Endothelial cell of umbilical vein (primary cell): ENCODE measurements around the gene DGKB. TPM values are rescaled to one million over a fixed set of nuclear protein-coding genes. Genes with fewer than 3 reads are reported as not detected.

Experiments
- BruUV-seq: library from RNA; stranded (reverse); fragments of 400-500 nt; replicated peaks from 2 replicates; lab custom pipeline; 2021; lab: Mats Ljungman, UMichigan
- CTCF ChIA-PET: fragments of 300-600, 350-600 bp; sonication (Branson Sonifier 250); formaldehyde crosslinking; loops from one replicate; lab custom pipeline; 2021; ENCODE audit warnings: antibody characterized with exemption, inconsistent platforms; lab: Charles Lee
- POLR2A ChIA-PET: fragments of 300-600, 350-600 bp; sonication (Branson Sonifier 250); formaldehyde crosslinking; loops from one replicate; lab custom pipeline; 2021; ENCODE audit warnings: antibody characterized with exemption, inconsistent platforms; lab: Charles Lee
- DNase-seq: peaks from one replicate; pipeline ENCODE4 v3.0.0-alpha.2; 2011; ENCODE audit warnings: low read depth, low spot score
- FAIRE-seq: peaks from 2 replicates; lab custom pipeline; 2011; peaks lifted over from hg19 to GRCh38; lab: Jason Lieb, UNC
- H2AFZ ChIP-seq: 2 replicates; pipeline ENCODE4 v1.6.0; 2012; ENCODE audit warnings: low read depth, low read length, control low read depth, inconsistent platforms
- H3K27ac ChIP-seq: 2 replicates; pipeline ENCODE4 v1.5.1; 2011; ENCODE audit warnings: low read depth, mild to moderate bottlenecking, control low read depth, low read length, moderate library complexity; ENCODE audit not compliant: insufficient read depth
- H3K27me3 ChIP-seq, 2 experiments: 2 replicates each; pipeline versions ENCODE4 v1.6.0 to v1.6.1; 2011; ENCODE audit warnings: low read length in 2 of 2, mixed read lengths in 1 of 2; ENCODE audit not compliant: control insufficient read depth in 2 of 2, insufficient read depth in 2 of 2
- H3K36me3 ChIP-seq, 2 experiments: 2 replicates in 1 of 2; 3 replicates in 1 of 2; pipeline ENCODE4 v1.5.1; 2011; ENCODE audit warnings: low read length in 2 of 2, mild to moderate bottlenecking in 1 of 2, moderate library complexity in 1 of 2; ENCODE audit not compliant: control insufficient read depth in 2 of 2, insufficient read depth in 2 of 2; ENCODE audit errors: extremely low read depth in 1 of 2
- H3K4me1 ChIP-seq: 3 replicates; pipeline ENCODE4 v1.5.1; 2011; ENCODE audit warnings: mild to moderate bottlenecking, low read length; ENCODE audit not compliant: control insufficient read depth, insufficient read depth; ENCODE audit errors: extremely low read depth
- H3K4me2 ChIP-seq: 2 replicates; pipeline ENCODE4 v1.6.1; 2011; ENCODE audit warnings: low read length, control low read depth, mixed read lengths; ENCODE audit not compliant: insufficient read depth
- H3K4me3 ChIP-seq, 3 experiments: fragments of 200-600 bp in 1 of 3; sonication (generic), shearing (Covaris generic) in 1 of 3; replicated peaks in 1 of 3; 2 replicates each; pipeline ENCODE4 v1.5.1; 2011 to 2016; ENCODE audit warnings: control low read depth in 3 of 3, low read length in 3 of 3, mild to moderate bottlenecking in 2 of 3, inconsistent platforms in 1 of 3, low read depth in 1 of 3, moderate library complexity in 1 of 3; ENCODE audit not compliant: insufficient read depth in 1 of 3
- H3K79me2 ChIP-seq: 2 replicates; pipeline ENCODE4 v1.6.0; 2012; ENCODE audit warnings: low read length, inconsistent platforms; ENCODE audit not compliant: control insufficient read depth, insufficient read depth
- H3K9ac ChIP-seq: replicated peaks from 2 replicates; pipeline ENCODE3; 2011; ENCODE audit warnings: low read length, control low read depth; ENCODE audit not compliant: insufficient read depth; ENCODE audit errors: extremely low read depth
- H3K9me1 ChIP-seq: replicated peaks from 3 replicates; pipeline ENCODE4 v1.6.0; 2011; ENCODE audit warnings: mild to moderate bottlenecking, low read length; ENCODE audit not compliant: control insufficient read depth, insufficient read depth; ENCODE audit errors: extremely low read depth
- H3K9me3 ChIP-seq: replicated peaks from 2 replicates; pipeline ENCODE4 v1.5.1; 2012; ENCODE audit warnings: low read length, inconsistent platforms; ENCODE audit not compliant: control insufficient read depth, insufficient read depth
- H4K20me1 ChIP-seq: replicated peaks from 2 replicates; pipeline ENCODE3; 2011; ENCODE audit warnings: mild to moderate bottlenecking, low read length; ENCODE audit not compliant: control insufficient read depth, insufficient read depth; ENCODE audit errors: extremely low read depth
- EZH2 ChIP-seq: IDR thresholded peaks from 2 replicates; pipeline ENCODE4 v1.6.1; 2012; ENCODE audit warnings: borderline replicate concordance, low read depth, mild to moderate bottlenecking, moderate library complexity, low read length, inconsistent platforms; ENCODE audit not compliant: severe bottlenecking
- FOS ChIP-seq: IDR thresholded peaks from 2 replicates; pipeline ENCODE4 v1.6.1; 2011; ENCODE audit warnings: mild to moderate bottlenecking, low read length, moderate library complexity, borderline replicate concordance; ENCODE audit not compliant: insufficient read depth
- GATA2 ChIP-seq: IDR thresholded peaks from 2 replicates; pipeline ENCODE4 v1.7.0; 2011; ENCODE audit warnings: low read depth, mild to moderate bottlenecking, moderate library complexity, mixed read lengths, low read length; ENCODE audit not compliant: insufficient read length, insufficient read depth
- JUN ChIP-seq: IDR thresholded peaks from 2 replicates; pipeline ENCODE4 v1.6.1; 2011; ENCODE audit warnings: borderline replicate concordance, low read depth; ENCODE audit not compliant: insufficient read length, insufficient read depth
- MYC ChIP-seq: IDR thresholded peaks from one replicate; pipeline ENCODE4 v1.6.1; 2011; ENCODE audit warnings: mild to moderate bottlenecking, low read depth, low read length
- POLR2A ChIP-seq: IDR thresholded peaks from 2 replicates; pipeline ENCODE4 v1.6.1; 2012; ENCODE audit warnings: low read depth, mild to moderate bottlenecking, control low read depth, low read length
- POLR2AphosphoS5 ChIP-seq: IDR thresholded peaks from 2 replicates; pipeline ENCODE4 v1.6.1; 2012; ENCODE audit warnings: low read depth, mild to moderate bottlenecking, control low read depth, low read length, moderate library complexity; ENCODE audit not compliant: insufficient read depth
- dilution Hi-C: fragments of 300-500 bp; cut with MboI; formaldehyde crosslinking; loops from one replicate; pipeline ENCODE4 v1.15.0; 2019; ENCODE audit warnings: low sequenced_read_pairs; ENCODE audit not compliant: extremely low pct_ligation_motif_present
- intact Hi-C: fragments of 100-400 bp; cut with micrococcal nuclease; formaldehyde crosslinking; loops from one replicate; pipeline ENCODE4 v1.10.0; 2022
- polyA plus RNA-seq, 4 experiments: library from polyadenylated mRNA; depleted of rRNA in 3 of 4; stranded (reverse) in 3 of 4; unstranded in 1 of 4; fragments of >200 nt; gene quantifications; 2 replicates each; pipeline versions ENCODE4 v1.2.1 to v1.2.3, GENCODE V29; 2011 to 2012; ENCODE audit warnings: missing spikeins in 1 of 4
- total RNA-seq: library from RNA; stranded (reverse); gene quantifications from 2 replicates; pipeline ENCODE4 v1.2.3, GENCODE V29; 2021
- TF ChIP-seq, protein P1 (sequence below): IDR thresholded peaks from 2 replicates; pipeline ENCODE4 v1.6.1; 2011; ENCODE audit not compliant: insufficient read depth, insufficient read length
- TF ChIP-seq, protein P2 (sequence below), 2 donors: IDR thresholded peaks; 1 replicate in 1 of 2; 2 replicates in 1 of 2; pipeline ENCODE4 v1.5.1; 2011; ENCODE audit warnings: low read length in 2 of 2, mild to moderate bottlenecking in 2 of 2, moderate library complexity in 2 of 2, control low read depth in 1 of 2, inconsistent platforms in 1 of 2, low read depth in 1 of 2; ENCODE audit not compliant: insufficient read depth in 1 of 2; ENCODE audit errors: extremely low read depth in 1 of 2

DGKB gene
- total and polyA plus RNA-seq, 2 donors (not counting 3 experiments of a cell fraction or from before 2014, with no cell fraction given) = not detected

DNA sequence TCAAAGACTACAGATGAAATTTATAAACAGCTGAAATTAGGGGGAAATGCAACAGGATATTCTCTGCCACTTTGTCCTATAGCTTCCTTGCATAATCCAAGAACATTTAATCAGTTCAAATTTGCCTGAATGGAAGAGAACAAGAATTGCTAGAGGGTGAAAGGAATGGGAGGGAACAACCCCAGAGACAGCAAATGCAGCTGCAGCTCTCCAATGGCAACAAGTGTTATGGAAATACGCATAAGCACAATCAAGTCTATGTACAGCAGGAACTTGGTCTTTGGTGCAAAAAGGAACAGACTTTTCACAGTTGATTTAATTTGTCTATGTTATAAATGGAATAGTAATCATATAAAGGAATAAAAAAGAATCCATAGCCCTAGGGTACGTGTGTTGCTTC lies 644.1 kb downstream of the DGKB start:
- POLR2A ChIA-PET = no interaction called here
- no peak for DNase-seq
- BruUV-seq = no TSS peak
- Histone ChIP-seq H3K9ac (no peak overlapping the region), H3K4me1 (no peaks in the 10 kb centered on the region), H3K27me3 (no peaks in the 10 kb centered on the region), H3K4me3 (no peak overlapping the region), H3K9me3 (no peaks in the 10 kb centered on the region), H4K20me1 (no peaks in the 10 kb centered on the region), H3K27ac (no peak overlapping the region), H2AFZ (no peak overlapping the region), H3K9me1 (no peaks in the 10 kb centered on the region), H3K36me3 (no peaks in the 10 kb centered on the region), H3K4me2 (no peak overlapping the region), H3K79me2 (no peaks in the 10 kb centered on the region)
- no peak for FAIRE-seq
- no peak for TF ChIP-seq JUN
- no peak for TF ChIP-seq MYC
- no peak for TF ChIP-seq POLR2A
- TF ChIP-seq GATA2 = no peak
- TF ChIP-seq POLR2AphosphoS5 = no peak
- TF ChIP-seq FOS = no peak
- TF ChIP-seq EZH2 = no peak
- TF ChIP-seq, protein P1, sequence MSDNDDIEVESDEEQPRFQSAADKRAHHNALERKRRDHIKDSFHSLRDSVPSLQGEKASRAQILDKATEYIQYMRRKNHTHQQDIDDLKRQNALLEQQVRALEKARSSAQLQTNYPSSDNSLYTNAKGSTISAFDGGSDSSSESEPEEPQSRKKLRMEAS = no peak
- TF ChIP-seq, protein P2, sequence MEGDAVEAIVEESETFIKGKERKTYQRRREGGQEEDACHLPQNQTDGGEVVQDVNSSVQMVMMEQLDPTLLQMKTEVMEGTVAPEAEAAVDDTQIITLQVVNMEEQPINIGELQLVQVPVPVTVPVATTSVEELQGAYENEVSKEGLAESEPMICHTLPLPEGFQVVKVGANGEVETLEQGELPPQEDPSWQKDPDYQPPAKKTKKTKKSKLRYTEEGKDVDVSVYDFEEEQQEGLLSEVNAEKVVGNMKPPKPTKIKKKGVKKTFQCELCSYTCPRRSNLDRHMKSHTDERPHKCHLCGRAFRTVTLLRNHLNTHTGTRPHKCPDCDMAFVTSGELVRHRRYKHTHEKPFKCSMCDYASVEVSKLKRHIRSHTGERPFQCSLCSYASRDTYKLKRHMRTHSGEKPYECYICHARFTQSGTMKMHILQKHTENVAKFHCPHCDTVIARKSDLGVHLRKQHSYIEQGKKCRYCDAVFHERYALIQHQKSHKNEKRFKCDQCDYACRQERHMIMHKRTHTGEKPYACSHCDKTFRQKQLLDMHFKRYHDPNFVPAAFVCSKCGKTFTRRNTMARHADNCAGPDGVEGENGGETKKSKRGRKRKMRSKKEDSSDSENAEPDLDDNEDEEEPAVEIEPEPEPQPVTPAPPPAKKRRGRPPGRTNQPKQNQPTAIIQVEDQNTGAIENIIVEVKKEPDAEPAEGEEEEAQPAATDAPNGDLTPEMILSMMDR (IDR thresholded peaks at IDR 0.05; ENCODE audit: extremely low read depth in 1 of 2, insufficient read depth in 1 of 2, low read depth in 1 of 2, low read length in 2 of 2) = no peak
- intact Hi-C loops (no loop called here), dilution Hi-C loops (no loop called here)
- CTCF ChIA-PET = no interaction called here
